ENCODE results near the gene SF1.
A peak's percentile ranks its signal among the peaks of the same experiment; 100 is the strongest.

SF1 gene

GRCh38 chr11:64777449-64778222, 706 bp downstream of the SF1 start:
- DNase-seq = peak; percentile 25

GRCh38 chr11:64776875-64777274, 1.5 kb downstream of the SF1 start:
- DNase-seq = no peak

GRCh38 chr11:64776425-64776824, 1.9 kb downstream of the SF1 start:
- no peak for DNase-seq

- no peak for DNase-seq
These were observed 4.2 kb downstream of the SF1 start for GRCh38 chr11:64774144-64774543.

DNA sequence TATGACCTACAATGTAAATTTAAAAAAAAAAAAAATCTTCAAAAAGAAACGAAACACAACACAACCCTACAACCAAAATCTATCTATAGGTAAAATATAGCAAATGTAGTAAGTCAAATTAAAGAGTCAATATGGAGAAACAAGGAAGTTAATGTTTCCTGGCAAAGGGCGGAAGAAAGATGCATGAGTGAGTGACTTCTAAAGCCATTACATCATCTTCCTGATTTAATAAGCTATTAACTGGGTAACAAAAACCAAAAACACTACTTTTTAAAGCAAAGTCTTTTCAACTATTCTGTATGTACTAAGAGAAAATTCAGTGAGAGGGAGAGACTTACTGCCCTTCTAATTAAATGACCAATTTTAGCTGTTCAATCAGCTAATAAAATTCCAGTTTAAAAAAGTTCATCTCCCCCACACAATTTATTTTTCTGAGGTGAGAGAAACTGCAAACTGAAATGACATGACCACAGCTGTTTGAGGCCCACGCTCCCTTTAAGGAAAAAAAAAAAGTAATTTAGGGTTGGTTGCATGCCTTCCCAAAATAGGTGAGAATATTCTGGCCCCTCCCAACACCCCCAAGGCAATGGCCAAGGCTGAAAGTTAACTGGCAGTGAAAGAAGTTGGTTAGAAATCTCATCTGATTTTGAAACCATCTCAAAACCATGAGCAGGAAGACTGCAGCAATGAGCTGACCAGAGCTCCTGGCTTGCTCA, 5.9 kb downstream of the SF1 start:
- DNase-seq = no peak

DNA sequence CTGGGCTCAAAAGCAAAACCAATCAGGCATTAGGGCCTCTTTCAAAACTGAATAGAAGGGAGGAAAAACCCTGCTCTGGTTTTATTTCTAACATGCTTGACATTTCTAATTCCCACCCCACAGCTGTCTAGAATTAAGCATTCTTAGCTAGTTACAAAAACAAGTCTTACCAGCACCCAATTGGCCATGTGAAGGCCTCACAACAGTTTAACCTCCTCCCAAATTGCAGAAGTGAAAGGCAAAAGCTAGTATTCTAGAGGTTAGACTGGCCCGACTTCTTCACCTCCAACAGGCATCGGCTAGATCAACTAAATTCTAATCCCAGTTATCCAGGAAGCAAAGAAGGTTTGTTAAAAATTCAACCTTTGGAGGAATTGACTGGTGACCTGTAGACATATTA, 6.5 kb downstream of the SF1 start:
- no peak for DNase-seq

DNA sequence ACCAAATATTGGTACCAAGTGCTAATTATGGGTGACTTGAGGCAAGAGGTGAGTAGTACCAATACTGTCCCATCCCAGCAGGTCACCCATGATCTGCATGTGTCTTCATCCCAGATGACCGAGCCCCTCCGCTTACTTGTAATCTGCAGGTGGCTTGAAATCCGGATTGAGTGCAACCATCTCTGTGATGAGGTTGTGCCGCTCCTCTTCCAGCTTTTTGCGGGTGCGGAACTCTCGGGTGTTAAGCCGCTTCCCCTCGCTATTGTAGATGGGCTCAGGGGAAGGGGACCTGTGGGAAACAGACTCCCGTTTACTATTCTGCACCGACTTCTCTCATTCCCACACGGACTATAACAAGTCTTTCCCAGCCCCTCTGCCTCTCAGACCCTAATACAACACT, 8.2 kb downstream of the SF1 start:
- DNase-seq = no peak

- no peak for DNase-seq
These were observed 9.1 kb downstream of the SF1 start for GRCh38 chr11:64769283-64769682.

GRCh38 chr11:64768300-64768694, 10.0 kb downstream of the SF1 start:
- DNase-seq = no peak

DNA sequence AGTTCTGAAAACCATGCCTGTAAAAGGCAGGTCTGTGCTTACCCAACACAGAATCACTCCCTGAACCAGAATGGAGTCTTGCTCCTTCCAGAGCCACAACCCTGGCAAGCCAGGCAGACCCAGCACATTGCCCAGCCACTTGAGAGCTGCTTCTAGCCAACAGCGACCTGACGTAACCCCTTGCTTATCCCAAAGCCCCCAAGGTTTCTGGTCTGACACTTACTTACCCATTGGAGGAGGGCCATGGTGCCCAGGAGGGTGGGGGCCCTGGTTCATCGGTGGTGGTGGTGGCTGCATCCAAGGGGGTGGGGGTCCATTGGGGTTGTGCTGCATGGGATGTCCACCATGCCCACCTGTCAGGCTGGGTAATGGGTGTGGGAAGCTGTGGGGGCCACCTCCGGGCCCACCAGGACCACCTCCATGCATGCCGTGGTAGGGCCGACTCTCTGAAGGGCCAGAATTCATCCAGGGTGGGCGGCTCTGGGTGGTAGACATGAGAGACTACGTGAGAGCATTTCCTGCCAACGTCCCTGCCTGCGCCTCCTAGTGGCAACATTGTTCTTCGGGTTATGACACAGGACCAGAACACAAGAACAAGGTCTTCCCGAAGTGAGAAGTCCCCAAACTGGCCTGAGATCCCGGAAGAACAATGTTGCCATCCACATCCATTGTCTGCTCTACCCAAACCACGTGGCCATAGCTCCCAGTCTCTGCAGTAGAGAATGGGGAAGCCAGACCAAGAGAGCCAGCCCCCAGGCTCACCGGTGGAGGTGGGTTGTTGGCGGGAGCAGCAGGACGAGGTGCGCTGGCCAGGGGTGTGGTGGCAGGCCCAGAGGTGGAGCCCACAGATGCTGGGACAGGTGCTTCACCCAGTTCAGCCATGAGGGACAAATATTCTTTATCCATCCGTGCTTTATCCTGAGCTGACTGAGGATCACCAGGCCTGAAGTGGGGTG, 10.7 kb downstream of the SF1 start:
- no peak for DNase-seq

DNA sequence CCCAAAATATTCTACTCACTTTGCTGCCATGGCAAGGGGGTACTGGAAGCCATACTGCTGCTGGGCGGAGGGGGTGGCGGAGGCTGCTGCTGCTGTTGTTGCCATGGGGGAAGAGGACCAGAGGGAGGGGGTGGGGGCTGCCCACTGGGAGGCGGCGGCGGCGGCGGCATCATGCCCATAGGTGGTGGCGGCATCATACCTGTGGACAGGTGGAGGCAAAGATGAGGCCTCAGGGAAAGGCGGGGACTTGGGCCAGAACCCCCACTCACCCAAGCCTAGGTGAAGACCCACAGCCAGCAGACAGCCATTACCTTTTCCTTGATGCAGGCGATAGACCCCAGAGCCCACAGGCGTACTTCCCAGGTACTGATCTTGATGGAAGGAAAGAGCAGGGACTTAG, 11.5 kb downstream of the SF1 start:
- DNase-seq = no peak

DNA sequence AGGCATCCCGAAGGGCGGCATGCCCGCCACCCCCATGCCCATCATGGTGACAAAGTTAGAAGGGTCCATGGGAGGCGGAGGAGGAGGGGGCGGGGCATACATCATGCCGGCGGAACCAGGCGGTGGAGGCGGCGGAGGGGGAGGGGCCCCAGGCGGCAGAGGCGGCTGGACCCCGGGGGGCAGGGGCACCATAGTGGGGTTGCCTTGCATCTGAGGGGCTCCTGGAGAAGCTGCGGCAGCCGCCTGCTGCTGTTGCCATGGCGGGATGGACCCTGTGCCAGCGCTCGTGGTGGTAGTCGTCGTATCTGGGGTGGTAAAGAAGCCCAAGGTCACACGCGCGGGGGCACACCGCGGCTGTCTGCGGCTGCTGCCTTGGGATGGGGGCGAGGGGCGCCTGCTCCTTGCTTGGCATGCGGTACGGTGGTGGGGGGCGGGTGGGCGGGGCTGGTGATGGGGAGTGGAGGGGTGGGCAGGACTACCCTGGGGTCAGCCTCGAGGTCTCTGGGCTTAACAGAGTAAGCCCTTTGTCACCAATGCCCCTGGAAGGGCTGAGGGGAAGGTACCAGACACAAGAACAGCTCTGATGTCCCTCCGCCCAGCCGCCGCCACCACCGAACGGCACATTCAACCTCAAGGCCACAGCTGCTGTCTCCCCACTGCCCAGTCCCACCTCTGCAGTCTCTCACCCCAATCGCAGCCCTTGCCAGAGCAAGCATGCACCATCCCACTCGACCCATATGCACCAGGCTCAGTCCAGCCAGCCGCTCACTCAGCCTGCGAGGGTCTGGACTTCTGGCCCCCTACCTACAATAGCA, 12.3 kb downstream of the SF1 start:
- no peak for DNase-seq

- no peak for DNase-seq
These were observed 13.0 kb downstream of the SF1 start for GRCh38 chr11:64765291-64765850.

DNA sequence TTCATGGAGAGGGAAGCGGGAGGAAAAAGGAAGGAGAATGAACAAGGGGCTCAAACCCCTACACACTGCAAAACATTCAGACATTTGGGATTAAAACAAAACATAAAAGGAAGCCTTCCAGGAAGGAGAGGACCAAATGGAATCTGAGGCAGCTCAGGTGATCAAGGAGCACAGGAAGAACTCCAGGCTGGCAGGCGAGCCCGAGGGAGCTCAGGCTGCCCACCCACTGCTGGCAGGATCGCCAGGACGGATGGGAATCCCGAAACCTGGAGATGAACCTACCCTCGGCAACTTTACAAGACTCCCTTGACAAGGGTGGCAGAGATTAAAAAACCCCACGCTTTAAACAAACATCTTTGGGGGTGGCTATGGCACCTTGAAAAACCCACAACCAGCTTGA, 13.6 kb downstream of the SF1 start:
- DNase-seq = no peak

DNA sequence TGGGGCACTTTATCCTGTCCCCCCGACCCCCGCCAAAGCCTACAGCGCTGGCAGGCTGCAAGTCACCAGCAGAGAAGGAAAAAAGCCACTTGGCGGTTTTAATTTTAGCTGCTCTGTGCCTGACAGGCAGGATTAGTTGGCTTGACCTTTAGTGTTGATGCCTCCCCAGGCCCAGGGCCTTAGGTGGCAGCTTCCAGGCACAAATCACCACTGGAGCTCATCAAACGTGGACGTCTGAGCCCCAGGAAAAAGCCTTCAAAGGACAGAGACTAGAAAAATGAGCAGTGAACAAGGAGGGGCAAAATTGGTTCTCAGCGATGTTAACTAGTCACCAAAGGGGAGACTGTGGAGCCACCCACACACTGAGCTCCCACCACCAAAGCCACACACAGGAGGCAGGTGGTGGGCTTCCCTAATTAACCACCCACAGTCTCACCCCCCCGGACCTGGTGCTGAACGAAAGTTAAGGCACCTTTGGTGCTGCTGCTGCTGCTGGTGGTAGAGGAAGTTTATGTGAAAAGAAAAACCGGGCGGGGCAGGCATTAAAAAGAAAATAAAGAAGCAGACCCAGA, 14.2 kb downstream of the SF1 start:
- no peak for DNase-seq

GRCh38 chr11:64763526-64764039, 14.8 kb downstream of the SF1 start:
- no peak for DNase-seq

GRCh38 chr11:64762674-64763525, 15.4 kb downstream of the SF1 start:
- DNase-seq = peak; percentile 81

GRCh38 chr11:64762277-64762673, 16.1 kb downstream of the SF1 start:
- no peak for DNase-seq

- DNase-seq = no peak
These were observed 17.5 kb downstream of the SF1 start for GRCh38 chr11:64760759-64761420.

All from DMS79 (cell line).